AG04450 (cell line): ENCODE measurements around the gene MCC. TPM values are rescaled to one million over a fixed set of nuclear protein-coding genes. Genes with fewer than 3 reads are reported as not detected.

Source experiments
- CTCF ChIA-PET: fragments of 300-600, 350-600 bp; formaldehyde crosslinking; extraction: SDS; loops from one replicate; lab custom pipeline; 2022; ENCODE audit warnings: antibody characterized with exemption, inconsistent platforms; lab: Charles Lee
- POLR2A ChIA-PET: fragments of 350-600 bp; formaldehyde crosslinking; extraction: SDS; loops from one replicate; lab custom pipeline; 2021; ENCODE audit warnings: antibody characterized with exemption, inconsistent platforms; lab: Yijun Ruan, JAX
- DNase-seq: peaks from one replicate; pipeline ENCODE4 v3.0.0-alpha.2; 2011; ENCODE audit warnings: low read depth, low spot score
- H3K27ac ChIP-seq: one replicate; pipeline ENCODE4 v1.5.1; 2012; ENCODE audit warnings: low read depth, low read length, control low read depth
- H3K27me3 ChIP-seq: one replicate; pipeline ENCODE4 v1.6.0; 2012; ENCODE audit warnings: low read length; ENCODE audit not compliant: control insufficient read depth, insufficient read depth
- H3K4me3 ChIP-seq: 2 replicates; pipeline ENCODE4 v1.5.1; 2011; ENCODE audit warnings: mild to moderate bottlenecking, low read depth, low read length, control low read depth
- H3K9me3 ChIP-seq: 2 replicates; pipeline ENCODE4 v1.5.1; 2012; ENCODE audit warnings: low read length; ENCODE audit not compliant: control insufficient read depth, insufficient read depth
- CTCF ChIP-seq: IDR thresholded peaks from 2 replicates; pipeline ENCODE4 v1.5.1; 2011; ENCODE audit warnings: low read depth, low read length, control low read depth, inconsistent platforms
- polyA plus RNA-seq: library from polyadenylated mRNA; depleted of rRNA; stranded (reverse); fragments of >200 nt; gene quantifications from 2 replicates; pipeline ENCODE4 v1.2.3, GENCODE V29; 2011

MCC gene
- polyA plus RNA-seq, 1 experiment = 17.5 TPM

GRCh38 chr5:113140837-113141671 lies 347.2 kb downstream of the MCC start:
- no peaks in the 10 kb centered on the region for H3K27me3 ChIP-seq
- TF ChIP-seq CTCF = no peak
- DNase-seq = peak; percentile 69
- POLR2A ChIA-PET = interaction anchor here (1.2 kb wide), 1 partner anchor 25 kb away, joined by 4 read pairs; no protein-coding TSS in a partner anchor
- no peak overlapping the region for H3K4me3 ChIP-seq
- no peaks in the 10 kb centered on the region for H3K9me3 ChIP-seq
- CTCF ChIA-PET = interaction anchor here (1.1 to 1.5 kb wide), 2 partner anchors 26 to 145 kb away, joined by 3 to 6 read pairs; no protein-coding TSS in a partner anchor
- peak overlapping the region; percentile 82 for H3K27ac ChIP-seq

GRCh38 chr5:113133211-113133975 lies 354.9 kb downstream of the MCC start:
- DNase-seq = no peak
- TF ChIP-seq CTCF = no peak
- ChIA-PET POLR2A (no interaction called here), CTCF (interaction anchor here (1.2 kb wide), 1 partner anchor 10 kb away, joined by 4 read pairs; no protein-coding TSS in a partner anchor)
- Histone ChIP-seq H3K9me3 (no peaks in the 10 kb centered on the region), H3K27me3 (no peaks in the 10 kb centered on the region), H3K27ac (no peak overlapping the region), H3K4me3 (no peak overlapping the region)

GRCh38 chr5:113132564-113132963 lies 355.7 kb downstream of the MCC start:
- DNase-seq = no peak
- Histone ChIP-seq H3K9me3 (no peaks in the 10 kb centered on the region), H3K4me3 (no peak overlapping the region), H3K27ac (no peak overlapping the region), H3K27me3 (no peaks in the 10 kb centered on the region)
- POLR2A ChIA-PET = no interaction called here
- CTCF ChIA-PET = interaction anchor here (1.2 kb wide), 1 partner anchor 11 kb away, joined by 4 read pairs; no protein-coding TSS in a partner anchor
- no peak for TF ChIP-seq CTCF

- Histone ChIP-seq H3K9me3 (no peaks in the 10 kb centered on the region), H3K27me3 (no peaks in the 10 kb centered on the region), H3K4me3 (no peak overlapping the region), H3K27ac (no peak overlapping the region)
- DNase-seq = no peak
- ChIA-PET POLR2A (no interaction called here), CTCF (no interaction called here)
- TF ChIP-seq CTCF = no peak
These were observed 359.5 kb downstream of the MCC start for GRCh38 chr5:113128641-113129330.
